ENCODE data around the gene RMND1. TPM values are rescaled to one million over a fixed set of nuclear protein-coding genes. Genes with fewer than 3 reads are reported as not detected.

RMND1 gene
- total RNA-seq, 2 donors from 2014 or later, result 20.7 to 21.2 TPM

GRCh38 chr6:151445482-151445881, 6.4 kb downstream of the RMND1 start:
- Histone ChIP-seq H3K4me1 (ENCODE audit: control insufficient read depth in 1 of 2, low read depth in 2 of 2) (peaks cover 21 to 60% of the 10 kb centered on the region in 2 donors), H3K36me3 (no peaks in the 10 kb centered on the region), H3K9me3 (no peaks in the 10 kb centered on the region), H3K27me3 (replicated peaks; ENCODE audit: insufficient read depth) (no peaks in the 10 kb centered on the region), H3K4me3 (no peak overlapping the region), H3K27ac (peak overlapping the region; percentile 76 to 93)
- DNase-seq (ENCODE audit: low spot score) (no peak), ATAC-seq (ENCODE audit: insufficient number of reproducible peaks, low FRiP score, low read depth) (no peak)
- no peak for TF ChIP-seq CTCF (IDR thresholded peaks at IDR 0.05)

DNA sequence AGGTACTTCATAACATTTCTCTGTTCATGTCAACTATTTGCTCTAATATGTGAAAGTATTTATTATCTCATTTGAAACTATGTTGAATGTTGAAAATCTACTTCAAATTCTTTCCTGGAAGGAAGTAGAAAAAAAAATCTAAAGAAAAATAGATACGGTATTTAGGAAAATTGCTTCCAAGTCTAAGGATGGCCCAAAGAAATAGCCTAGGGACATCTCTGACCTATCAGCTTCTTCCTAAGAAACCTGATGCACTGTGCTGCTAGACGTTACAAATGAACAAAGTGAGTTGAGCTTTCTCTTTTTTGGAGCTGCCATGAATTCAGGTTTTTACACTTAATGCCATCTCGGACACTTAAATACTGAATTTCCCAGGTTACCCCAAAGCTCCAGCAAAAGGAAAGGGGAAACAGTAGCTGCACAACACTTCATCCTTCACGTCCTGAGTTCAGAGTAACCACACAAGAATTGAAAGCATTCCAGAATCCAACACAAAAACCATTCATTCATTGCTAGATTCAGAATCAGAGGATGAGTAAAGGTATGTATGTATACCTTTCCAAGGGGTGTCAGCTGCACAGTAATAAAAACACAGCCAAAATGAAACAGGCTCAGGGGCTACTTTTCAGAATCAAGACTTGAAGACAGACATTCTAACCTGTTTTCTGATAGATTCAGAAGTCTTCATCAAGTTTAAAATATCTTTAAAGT, 7.9 kb downstream of the RMND1 start:
- Histone ChIP-seq H3K27ac (peak overlapping the region; percentile 51 to 93), H3K27me3 (replicated peaks; ENCODE audit: insufficient read depth) (no peaks in the 10 kb centered on the region), H3K4me1 (ENCODE audit: control insufficient read depth in 1 of 2, low read depth in 2 of 2) (peaks cover 24 to 69% of the 10 kb centered on the region in 2 donors), H3K36me3 (no peaks in the 10 kb centered on the region), H3K9me3 (no peaks in the 10 kb centered on the region), H3K4me3 (no peak overlapping the region)
- ATAC-seq (ENCODE audit: insufficient number of reproducible peaks, low FRiP score, low read depth), result no peak
- TF ChIP-seq CTCF (IDR thresholded peaks at IDR 0.05), result no peak
- DNase-seq (ENCODE audit: low spot score), result no peak

DNA sequence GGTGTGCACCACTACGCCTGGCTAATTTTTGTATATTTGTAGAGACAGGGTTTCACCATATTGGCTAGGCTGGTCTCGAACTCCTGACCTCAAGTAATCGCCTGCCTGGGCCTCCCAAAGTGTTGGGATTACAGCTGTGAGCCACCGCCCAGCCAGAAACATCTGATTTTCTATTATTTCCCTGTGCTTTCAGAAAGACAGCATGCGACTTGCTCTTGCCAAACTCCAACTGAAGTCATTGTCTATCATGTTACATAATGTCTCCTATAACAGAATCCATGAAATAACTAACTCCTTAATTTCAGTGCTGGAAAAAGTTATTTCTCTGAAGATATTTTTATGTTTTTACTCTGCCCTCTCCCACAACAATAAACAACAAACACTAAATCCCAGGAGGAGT, 8.5 kb downstream of the RMND1 start:
- H3K4me3 ChIP-seq, result no peak overlapping the region
- peak overlapping the region in 1 of 2 donors; percentile 1 for H3K27ac ChIP-seq
- no peak for TF ChIP-seq CTCF (IDR thresholded peaks at IDR 0.05)
- H3K9me3 ChIP-seq, result no peaks in the 10 kb centered on the region
- peaks cover 24 to 74% of the 10 kb centered on the region in 2 donors for H3K4me1 ChIP-seq (ENCODE audit: control insufficient read depth in 1 of 2, low read depth in 2 of 2)
- ATAC-seq (ENCODE audit: insufficient number of reproducible peaks, low FRiP score, low read depth) (no peak), DNase-seq (ENCODE audit: low spot score) (no peak)
- no peaks in the 10 kb centered on the region for H3K27me3 ChIP-seq (replicated peaks; ENCODE audit: insufficient read depth)
- no peaks in the 10 kb centered on the region for H3K36me3 ChIP-seq

DNA sequence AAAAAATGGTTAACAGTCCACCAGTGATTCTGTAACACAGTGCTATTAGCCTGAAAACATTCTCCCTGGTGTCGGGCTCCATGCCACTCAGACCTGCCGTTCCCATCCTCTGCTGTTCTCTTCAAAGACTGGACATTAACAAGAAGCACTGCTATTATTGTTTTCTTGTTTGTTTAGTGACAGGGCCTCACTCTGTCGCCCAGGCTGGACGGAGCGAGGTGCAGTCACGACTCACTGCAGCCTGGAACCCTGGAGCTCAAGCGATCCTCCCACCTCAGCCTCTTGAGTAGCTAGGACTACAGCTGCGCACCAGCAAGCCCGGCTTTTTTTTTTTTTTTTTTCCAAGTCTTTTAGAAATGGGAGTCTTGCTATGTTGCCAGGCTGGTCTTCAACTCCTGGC, 9.6 kb downstream of the RMND1 start:
- ATAC-seq (ENCODE audit: insufficient number of reproducible peaks, low FRiP score, low read depth) (no peak), DNase-seq (ENCODE audit: low spot score) (no peak)
- Histone ChIP-seq H3K27ac (peak overlapping the region in 1 of 2 donors; percentile 46), H3K27me3 (replicated peaks; ENCODE audit: insufficient read depth) (no peaks in the 10 kb centered on the region), H3K36me3 (no peaks in the 10 kb centered on the region), H3K4me1 (ENCODE audit: control insufficient read depth in 1 of 2, low read depth in 2 of 2) (peaks cover 28 to 85% of the 10 kb centered on the region in 2 donors), H3K9me3 (no peaks in the 10 kb centered on the region), H3K4me3 (no peak overlapping the region)
- TF ChIP-seq CTCF (IDR thresholded peaks at IDR 0.05), result no peak

- DNase-seq (ENCODE audit: low spot score), result no peak
- Histone ChIP-seq H3K36me3 (no peaks in the 10 kb centered on the region), H3K27me3 (replicated peaks; ENCODE audit: insufficient read depth) (no peaks in the 10 kb centered on the region), H3K4me1 (ENCODE audit: control insufficient read depth in 1 of 2, low read depth in 2 of 2) (peaks cover 31 to 87% of the 10 kb centered on the region in 2 donors), H3K4me3 (peak overlapping the region; percentile 38), H3K9me3 (no peaks in the 10 kb centered on the region), H3K27ac (peak overlapping the region; percentile 37 to 53)
- no peak for TF ChIP-seq CTCF (IDR thresholded peaks at IDR 0.05)
- ATAC-seq (ENCODE audit: insufficient number of reproducible peaks, low FRiP score, low read depth), result no peak
Measured at GRCh38 chr6:151441390-151442166, 10.3 kb downstream of the RMND1 start.

Data from thoracic aorta (tissue), 2 donors.